Measurements from ENCODE around the gene CYS1. TPM values are rescaled to one million over a fixed set of nuclear protein-coding genes. Genes with fewer than 3 reads are reported as not detected.
A peak's percentile ranks its signal among the peaks of the same experiment; 100 is the strongest.

The CYS1 gene
- total and polyA plus RNA-seq, 2 of the 13 experiments (the other 11 are each of a cell fraction or from before 2014, with no cell fraction given) = 0.04 TPM; not detected in 1

- TF ChIP-seq ELF4 (CRISPR knock-in tag; IDR thresholded peaks at IDR 0.05; ENCODE audit: borderline replicate concordance) (no peak), LCORL (IDR thresholded peaks at IDR 0.05) (no peak), LCORL (CRISPR knock-in tag; IDR thresholded peaks at IDR 0.05) (no peak), HOXA9 (CRISPR knock-in tag; IDR thresholded peaks at IDR 0.05; ENCODE audit: borderline replicate concordance) (no peak), SMARCE1 (IDR thresholded peaks at IDR 0.05; ENCODE audit: borderline replicate concordance) (no peak), HNF4A (CRISPR knock-in tag; IDR thresholded peaks at IDR 0.05) (0 out of 2 replicates have a peak, but pooled peaks have one; percentile 7), FOSL1 (CRISPR knock-in tag; IDR thresholded peaks at IDR 0.05; ENCODE audit: borderline replicate concordance) (no peak), CEBPZ (IDR thresholded peaks at IDR 0.05; ENCODE audit: low read length) (no peak), ZNF740 (CRISPR knock-in tag; IDR thresholded peaks at IDR 0.05) (no peak), ZNF383 (CRISPR knock-in tag; IDR thresholded peaks at IDR 0.05; ENCODE audit: borderline replicate concordance) (no peak), RARA (CRISPR knock-in tag; IDR thresholded peaks at IDR 0.05) (peak; percentile 67), TEAD3 (CRISPR knock-in tag; optimal IDR thresholded peaks at IDR 0.05; ENCODE audit: borderline replicate concordance) (peak; percentile 44), MZF1 (CRISPR knock-in tag; IDR thresholded peaks at IDR 0.05; ENCODE audit: borderline replicate concordance) (no peak), ZNF563 (CRISPR knock-in tag; IDR thresholded peaks at IDR 0.05) (no peak), ZNF788 (CRISPR knock-in tag; IDR thresholded peaks at IDR 0.05; ENCODE audit: borderline replicate concordance) (no peak), ZBTB38 (CRISPR knock-in tag; IDR thresholded peaks at IDR 0.05) (peak; percentile 44; the same call in 1 of the 2 replicates), ZBTB42 (CRISPR knock-in tag; IDR thresholded peaks at IDR 0.05) (no peak), KDM2A (CRISPR knock-in tag; IDR thresholded peaks at IDR 0.05; ENCODE audit: borderline replicate concordance, low read depth) (peak; percentile 21; the same call in 1 of the 2 replicates), ESRRA (CRISPR knock-in tag; IDR thresholded peaks at IDR 0.05; ENCODE audit: low read depth) (peak; percentile 97), MYNN (CRISPR knock-in tag; IDR thresholded peaks at IDR 0.05; ENCODE audit: low read depth) (no peak), RELA (CRISPR knock-in tag; IDR thresholded peaks at IDR 0.05) (no peak), NCOA1 (CRISPR knock-in tag; IDR thresholded peaks at IDR 0.05) (no peak), PHB2 (IDR thresholded peaks at IDR 0.05; ENCODE audit: partially characterized antibody) (no peak), CHD2 (IDR thresholded peaks at IDR 0.05; ENCODE audit: low read depth, low read length) (no peak), SNAI1 (CRISPR knock-in tag; IDR thresholded peaks at IDR 0.05; ENCODE audit: borderline replicate concordance) (no peak)
- TF ChIP-seq, protein P1, sequence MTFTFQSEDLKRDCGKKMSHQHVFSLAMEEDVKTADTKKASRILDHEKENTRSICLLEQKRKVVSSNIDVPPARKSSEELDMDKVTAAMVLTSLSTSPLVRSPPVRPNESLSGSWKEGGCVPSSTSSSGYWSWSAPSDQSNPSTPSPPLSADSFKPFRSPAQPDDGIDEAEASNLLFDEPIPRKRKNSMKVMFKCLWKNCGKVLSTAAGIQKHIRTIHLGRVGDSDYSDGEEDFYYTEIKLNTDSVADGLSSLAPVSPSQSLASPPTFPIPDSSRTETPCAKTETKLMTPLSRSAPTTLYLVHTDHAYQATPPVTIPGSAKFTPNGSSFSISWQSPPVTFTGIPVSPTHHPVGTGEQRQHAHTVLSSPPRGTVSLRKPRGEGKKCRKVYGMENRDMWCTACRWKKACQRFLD (CRISPR knock-in tag; IDR thresholded peaks at IDR 0.05; ENCODE audit: borderline replicate concordance) = no peak
- TF ChIP-seq, protein P2, sequence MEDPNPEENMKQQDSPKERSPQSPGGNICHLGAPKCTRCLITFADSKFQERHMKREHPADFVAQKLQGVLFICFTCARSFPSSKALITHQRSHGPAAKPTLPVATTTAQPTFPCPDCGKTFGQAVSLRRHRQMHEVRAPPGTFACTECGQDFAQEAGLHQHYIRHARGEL (CRISPR knock-in tag; IDR thresholded peaks at IDR 0.05) = no peak
Measured at GRCh38 chr2:10007921-10008808, 72.0 kb downstream of the CYS1 start (continued).

Measured in HepG2 (cell line).